ENCODE data around the gene POU4F1.

- TF ChIP-seq POLR2AphosphoS5 (IDR thresholded peaks at IDR 0.05; ENCODE audit: insufficient read depth, low read depth, low read length) (no peak), JUN (IDR thresholded peaks at IDR 0.05; ENCODE audit: borderline replicate concordance, insufficient read depth, insufficient read length, low read depth) (no peak)
- TF ChIP-seq, protein P1, sequence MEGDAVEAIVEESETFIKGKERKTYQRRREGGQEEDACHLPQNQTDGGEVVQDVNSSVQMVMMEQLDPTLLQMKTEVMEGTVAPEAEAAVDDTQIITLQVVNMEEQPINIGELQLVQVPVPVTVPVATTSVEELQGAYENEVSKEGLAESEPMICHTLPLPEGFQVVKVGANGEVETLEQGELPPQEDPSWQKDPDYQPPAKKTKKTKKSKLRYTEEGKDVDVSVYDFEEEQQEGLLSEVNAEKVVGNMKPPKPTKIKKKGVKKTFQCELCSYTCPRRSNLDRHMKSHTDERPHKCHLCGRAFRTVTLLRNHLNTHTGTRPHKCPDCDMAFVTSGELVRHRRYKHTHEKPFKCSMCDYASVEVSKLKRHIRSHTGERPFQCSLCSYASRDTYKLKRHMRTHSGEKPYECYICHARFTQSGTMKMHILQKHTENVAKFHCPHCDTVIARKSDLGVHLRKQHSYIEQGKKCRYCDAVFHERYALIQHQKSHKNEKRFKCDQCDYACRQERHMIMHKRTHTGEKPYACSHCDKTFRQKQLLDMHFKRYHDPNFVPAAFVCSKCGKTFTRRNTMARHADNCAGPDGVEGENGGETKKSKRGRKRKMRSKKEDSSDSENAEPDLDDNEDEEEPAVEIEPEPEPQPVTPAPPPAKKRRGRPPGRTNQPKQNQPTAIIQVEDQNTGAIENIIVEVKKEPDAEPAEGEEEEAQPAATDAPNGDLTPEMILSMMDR (IDR thresholded peaks at IDR 0.05; ENCODE audit: extremely low read depth in 1 of 2, insufficient read depth in 1 of 2, low read depth in 1 of 2, low read length in 2 of 2): peak; percentile 17 to 44
Measured at GRCh38 chr13:78586706-78587105, 16.6 kb downstream of the POU4F1 start.
